Measurements from ENCODE around the gene ASPRV1. TPM values are rescaled to one million over a fixed set of nuclear protein-coding genes. Genes with fewer than 3 reads are reported as not detected.

The ASPRV1 gene
- total and polyA plus RNA-seq, 10 donors: 1.2 to 5.3 (median 3.5) TPM

DNA sequence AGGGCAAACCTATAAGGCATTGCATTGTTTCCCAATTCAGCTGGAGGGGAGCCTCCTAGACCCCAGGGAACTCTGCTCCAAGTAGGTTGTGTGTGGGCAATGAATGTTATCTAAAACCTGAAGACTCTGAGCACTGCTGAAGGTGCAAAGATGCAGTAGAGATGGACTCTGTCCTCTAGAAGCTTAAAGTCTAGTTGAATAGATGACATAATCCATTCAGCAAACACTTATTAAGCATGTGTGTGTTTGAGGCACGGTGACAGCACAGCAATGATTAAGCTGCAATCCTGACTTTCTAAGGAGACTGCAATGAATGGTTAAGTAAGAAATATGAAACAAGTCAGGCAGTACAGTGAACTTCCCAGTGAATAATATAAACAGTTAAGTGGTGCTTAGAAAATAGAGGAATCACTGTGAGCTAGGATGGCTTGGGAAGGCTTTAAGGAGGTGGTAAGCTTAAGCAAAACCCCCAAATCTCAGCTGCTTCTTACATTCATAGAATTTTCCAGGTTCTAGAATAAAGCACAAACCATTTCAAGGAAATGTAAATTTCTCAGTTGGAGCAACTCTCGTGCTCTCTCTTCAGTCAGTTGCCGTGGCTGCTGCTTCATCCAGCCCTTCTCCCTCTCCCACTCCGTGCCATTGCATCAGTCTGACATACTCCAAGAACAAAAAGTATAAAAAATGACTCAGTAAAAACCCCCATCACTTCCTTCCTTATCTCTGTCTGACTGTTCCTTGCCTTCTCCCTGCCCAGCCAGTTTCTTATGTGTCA lies 27.4 kb downstream of the ASPRV1 start:
- TF ChIP-seq POLR2AphosphoS5 (IDR thresholded peaks at IDR 0.05): peak in 1 of 3 donors; percentile 29
- TF ChIP-seq POLR2A (IDR thresholded peaks at IDR 0.05): no peak
- TF ChIP-seq, protein P1, sequence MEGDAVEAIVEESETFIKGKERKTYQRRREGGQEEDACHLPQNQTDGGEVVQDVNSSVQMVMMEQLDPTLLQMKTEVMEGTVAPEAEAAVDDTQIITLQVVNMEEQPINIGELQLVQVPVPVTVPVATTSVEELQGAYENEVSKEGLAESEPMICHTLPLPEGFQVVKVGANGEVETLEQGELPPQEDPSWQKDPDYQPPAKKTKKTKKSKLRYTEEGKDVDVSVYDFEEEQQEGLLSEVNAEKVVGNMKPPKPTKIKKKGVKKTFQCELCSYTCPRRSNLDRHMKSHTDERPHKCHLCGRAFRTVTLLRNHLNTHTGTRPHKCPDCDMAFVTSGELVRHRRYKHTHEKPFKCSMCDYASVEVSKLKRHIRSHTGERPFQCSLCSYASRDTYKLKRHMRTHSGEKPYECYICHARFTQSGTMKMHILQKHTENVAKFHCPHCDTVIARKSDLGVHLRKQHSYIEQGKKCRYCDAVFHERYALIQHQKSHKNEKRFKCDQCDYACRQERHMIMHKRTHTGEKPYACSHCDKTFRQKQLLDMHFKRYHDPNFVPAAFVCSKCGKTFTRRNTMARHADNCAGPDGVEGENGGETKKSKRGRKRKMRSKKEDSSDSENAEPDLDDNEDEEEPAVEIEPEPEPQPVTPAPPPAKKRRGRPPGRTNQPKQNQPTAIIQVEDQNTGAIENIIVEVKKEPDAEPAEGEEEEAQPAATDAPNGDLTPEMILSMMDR (IDR thresholded peaks at IDR 0.05 in 8 of 11, conservative IDR thresholded peaks at IDR 0.05 in 3 of 11): no peak
- Histone ChIP-seq H3K27me3 (replicated peaks in 1 of 7) (no peaks in the 10 kb centered on the region), H3K9me3 (no peaks in the 10 kb centered on the region), H3K4me1 (peaks cover 0 to 72% (median 31%) of the 10 kb centered on the region in 6 donors), H3K27ac (peak overlapping the region in 7 of 8 donors; percentile 16 to 85 (median 58)), H3K4me3 (peak overlapping the region in 1 of 8 donors; percentile 21), H3K36me3 (peaks cover 3 to 89% (median 43%) of the 10 kb centered on the region in 6 donors)
- no peak for DNase-seq
- intact Hi-C loops (cut with DNase I; ENCODE audit: low total_unique reads): no loop called here
- 30 to 64% (median 43%) methylated on average over 4 of the region's 4 CpGs for WGBS, 5 donors

DNA sequence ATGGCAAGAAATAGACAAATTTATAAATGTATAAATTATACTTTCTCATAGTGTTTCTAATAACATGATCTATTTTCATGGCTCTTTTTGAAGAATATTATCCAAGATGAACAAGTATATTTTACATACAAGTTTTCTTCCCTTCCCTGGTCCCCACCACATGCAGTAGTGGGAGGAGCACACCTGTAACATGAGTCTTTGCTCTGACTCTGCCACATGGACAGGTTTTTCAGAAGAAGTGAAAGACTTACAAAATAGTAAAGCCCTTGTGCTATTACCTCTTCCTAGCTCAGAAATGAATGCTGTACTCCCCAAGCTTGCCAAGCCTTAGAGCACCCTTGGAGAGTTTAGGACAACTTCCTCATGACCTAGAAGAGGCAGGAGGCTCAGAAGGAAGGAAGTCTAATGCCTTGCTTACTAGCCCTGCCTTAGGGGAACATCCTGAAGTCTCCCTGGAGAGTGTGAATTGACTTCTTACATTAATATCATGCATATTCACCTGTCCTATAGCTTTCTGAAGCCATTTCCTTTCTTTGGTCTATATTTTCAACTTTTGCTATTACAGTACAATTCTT lies 28.1 kb downstream of the ASPRV1 start:
- intact Hi-C loops (cut with DNase I; ENCODE audit: low total_unique reads): no loop called here
- Histone ChIP-seq H3K4me3 (peak overlapping the region in 1 of 8 donors; percentile 21), H3K9me3 (no peaks in the 10 kb centered on the region), H3K27ac (peak overlapping the region in 7 of 8 donors; percentile 24 to 85 (median 58)), H3K36me3 (peaks cover 0 to 89% (median 36%) of the 10 kb centered on the region in 6 donors), H3K27me3 (replicated peaks in 1 of 7) (no peaks in the 10 kb centered on the region), H3K4me1 (peaks cover 0 to 77% (median 31%) of the 10 kb centered on the region in 6 donors)
- no peak for TF ChIP-seq POLR2A (IDR thresholded peaks at IDR 0.05)
- peak in 1 of 3 donors; percentile 22 for TF ChIP-seq POLR2AphosphoS5 (IDR thresholded peaks at IDR 0.05)
- no peak for DNase-seq

DNA sequence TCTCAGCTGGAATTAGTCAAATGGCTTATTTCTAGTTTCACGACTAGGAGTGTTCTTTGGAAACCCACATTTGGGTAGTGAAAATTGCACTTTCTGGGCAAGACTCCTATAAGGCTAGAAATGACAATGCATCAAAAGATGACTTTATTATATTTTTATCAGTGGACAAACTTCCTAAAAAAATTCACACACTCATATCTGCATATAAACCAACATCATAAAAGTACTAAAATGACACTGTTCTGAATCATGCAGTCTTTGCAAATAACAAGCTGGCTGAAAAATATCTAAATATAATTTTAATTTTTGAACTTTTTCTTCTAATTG lies 28.9 kb downstream of the ASPRV1 start:
- H3K9me3 ChIP-seq: no peaks in the 10 kb centered on the region
- H3K36me3 ChIP-seq: peaks cover 0 to 87% (median 28%) of the 10 kb centered on the region in 6 donors
- no peak for TF ChIP-seq POLR2AphosphoS5 (IDR thresholded peaks at IDR 0.05)
- TF ChIP-seq POLR2A (IDR thresholded peaks at IDR 0.05): no peak
- TF ChIP-seq, protein P1 (IDR thresholded peaks at IDR 0.05 in 8 of 11, conservative IDR thresholded peaks at IDR 0.05 in 3 of 11): no peak
- no peak for DNase-seq
- intact Hi-C loops (cut with DNase I; ENCODE audit: low total_unique reads): no loop called here
- WGBS, 5 donors: 60 to 81% (median 69%) methylated on average over 1 of the region's 1 CpG
- peak overlapping the region in 1 of 8 donors; percentile 37 for H3K4me3 ChIP-seq
- no peaks in the 10 kb centered on the region for H3K27me3 ChIP-seq (replicated peaks in 1 of 7)
- H3K4me1 ChIP-seq: peaks cover 0 to 82% (median 31%) of the 10 kb centered on the region in 6 donors
- peak overlapping the region in 6 of 8 donors; percentile 10 to 85 (median 42) for H3K27ac ChIP-seq

DNA sequence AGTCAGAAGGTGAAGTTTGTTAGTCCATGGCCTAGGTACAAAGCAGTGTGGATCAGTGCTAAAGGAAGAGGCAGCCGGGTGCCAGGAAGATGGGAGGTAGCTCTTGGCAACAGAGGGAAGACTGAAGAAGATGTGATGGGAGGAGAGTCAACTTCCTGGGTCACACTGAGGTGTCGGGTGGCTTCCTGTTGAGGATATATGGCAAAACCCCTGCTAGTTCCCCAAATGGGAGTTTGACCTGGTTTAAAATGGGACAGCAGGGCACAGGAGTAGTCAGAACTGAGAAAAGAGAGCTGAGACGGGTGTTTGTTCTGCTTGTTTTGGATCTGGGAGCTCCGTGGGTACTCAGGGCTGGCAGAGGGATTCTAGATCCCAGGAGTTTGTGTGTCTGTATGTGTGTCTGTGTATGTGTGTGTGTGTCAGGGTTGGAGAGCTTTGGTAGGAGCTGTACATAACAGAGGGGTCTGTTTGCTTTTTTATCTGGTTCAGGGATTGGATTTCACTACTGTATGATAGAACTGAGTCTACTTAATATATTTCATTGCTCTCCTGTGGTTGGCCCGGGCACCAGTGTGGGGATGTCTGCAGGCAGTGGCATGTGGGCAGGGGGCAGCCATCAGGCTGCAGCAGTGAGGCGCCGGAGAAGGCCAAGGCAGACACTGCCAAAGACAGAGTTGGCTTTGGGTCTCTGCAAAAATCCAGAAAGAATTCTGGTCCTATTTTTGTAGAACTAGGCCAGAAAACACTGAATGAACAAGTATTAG lies 29.4 kb downstream of the ASPRV1 start:
- intact Hi-C loops (cut with DNase I; ENCODE audit: low total_unique reads): no loop called here
- peak in 2 of 3 donors; percentile 6 to 34 for TF ChIP-seq POLR2AphosphoS5 (IDR thresholded peaks at IDR 0.05)
- TF ChIP-seq POLR2A (IDR thresholded peaks at IDR 0.05): no peak
- peak overlapping the region in 7 of 8 donors; percentile 10 to 85 (median 34) for H3K27ac ChIP-seq
- no peaks in the 10 kb centered on the region for H3K9me3 ChIP-seq
- H3K4me3 ChIP-seq: peak overlapping the region in 1 of 8 donors; percentile 37
- DNase-seq: no peak
- H3K36me3 ChIP-seq: peaks cover 0 to 87% (median 26%) of the 10 kb centered on the region in 6 donors
- H3K27me3 ChIP-seq (replicated peaks in 1 of 7): no peaks in the 10 kb centered on the region
- H3K4me1 ChIP-seq: peaks cover 0 to 81% (median 31%) of the 10 kb centered on the region in 6 donors
- WGBS, 5 donors: 74 to 88% (median 78%) methylated on average over 7 of the region's 7 CpGs

Data from spleen (tissue), 11 donors.